Epithelial cell of proximal tubule (primary cell): Measurements from ENCODE around the gene GOSR2. TPM values are rescaled to one million over a fixed set of nuclear protein-coding genes. Genes with fewer than 3 reads are reported as not detected.

ENCODE experiments used
- DNase-seq: peaks from one replicate; pipeline ENCODE4 v3.0.0-alpha.2; 2011; ENCODE audit warnings: low read depth
- H3K4me3 ChIP-seq: 2 replicates; pipeline ENCODE4 v1.5.1; 2011; ENCODE audit warnings: low read depth, mild to moderate bottlenecking, low read length
- CTCF ChIP-seq: conservative IDR thresholded peaks from 2 replicates; pipeline ENCODE4 v1.5.1; 2012; ENCODE audit warnings: low read depth, mild to moderate bottlenecking, low read length
- total RNA-seq: library from RNA; depleted of rRNA; stranded (reverse); fragments of >200 nt; gene quantifications from 2 replicates; pipeline ENCODE4 v1.2.3, GENCODE V29; 2015

The GOSR2 gene
- total RNA-seq, 1 donor from 2014 or later: 15.6 TPM

GRCh38 chr17:46968896-46969295 is 45.9 kb downstream of the GOSR2 start:
- no peak for DNase-seq
- no peak overlapping the region for H3K4me3 ChIP-seq
- no peak for TF ChIP-seq CTCF

- TF ChIP-seq CTCF: no peak
- no peak for DNase-seq
- no peak overlapping the region for H3K4me3 ChIP-seq
Measured at GRCh38 chr17:46971647-46972300, 48.8 kb downstream of the GOSR2 start.

GRCh38 chr17:46972346-46972745 is 49.4 kb downstream of the GOSR2 start:
- no peak for DNase-seq
- H3K4me3 ChIP-seq: no peak overlapping the region
- TF ChIP-seq CTCF: no peak

- TF ChIP-seq CTCF: no peak
- DNase-seq: no peak
- H3K4me3 ChIP-seq: no peak overlapping the region
Measured at GRCh38 chr17:46974086-46974485, 51.1 kb downstream of the GOSR2 start.

GRCh38 chr17:46975287-46975686 is 52.3 kb downstream of the GOSR2 start:
- no peak for DNase-seq
- H3K4me3 ChIP-seq: no peak overlapping the region
- no peak for TF ChIP-seq CTCF

GRCh38 chr17:46976626-46977270 is 53.8 kb downstream of the GOSR2 start:
- no peak for TF ChIP-seq CTCF
- no peak for DNase-seq
- H3K4me3 ChIP-seq: no peak overlapping the region

- no peak for DNase-seq
- TF ChIP-seq CTCF: peak; percentile 33
- H3K4me3 ChIP-seq: no peak overlapping the region
Measured at GRCh38 chr17:46977348-46977747, 54.4 kb downstream of the GOSR2 start.
